CD8-positive, alpha-beta memory T cell (primary cell): ENCODE measurements around the gene DDTL. TPM values are rescaled to one million over a fixed set of nuclear protein-coding genes. Genes with fewer than 3 reads are reported as not detected.
"Not testable (repeated sequence)": the region's sequence is repeated elsewhere in the genome, so short reads cannot be mapped to it uniquely, and the experiment has no call there.

Experiments used
- CTCF ChIA-PET: fragments of 350-600 bp; sonication (Branson Sonifier 250); formaldehyde crosslinking; loops from one replicate; lab custom pipeline; 2021; ENCODE audit warnings: antibody characterized with exemption; lab: Charles Lee
- POLR2A ChIA-PET: fragments of 350-600 bp; sonication (Branson Sonifier 250); formaldehyde crosslinking; loops from one replicate; lab custom pipeline; 2021; ENCODE audit warnings: antibody characterized with exemption; lab: Charles Lee
- DNase-seq, 5 donors: peaks; one replicate each; pipeline versions ENCODE4 v3.0.0 to v3.0.0-alpha.2; 2020 to 2022; ENCODE audit warnings: mixed read lengths in 1 of 5
- H3K27ac ChIP-seq: one replicate; pipeline ENCODE4 v1.7.0; 2013; ENCODE audit warnings: low read depth, mild to moderate bottlenecking, low read length, moderate library complexity
- H3K27me3 ChIP-seq: 2 replicates; pipeline ENCODE4 v1.7.0; 2013; ENCODE audit warnings: low read length, mild to moderate bottlenecking; ENCODE audit not compliant: insufficient read depth, poor library complexity, severe bottlenecking
- H3K36me3 ChIP-seq: 2 replicates; pipeline ENCODE4 v1.7.0; 2013; ENCODE audit warnings: mild to moderate bottlenecking, low read length, moderate library complexity; ENCODE audit not compliant: insufficient read depth
- H3K4me1 ChIP-seq: 2 replicates; pipeline ENCODE4 v1.7.0; 2013; ENCODE audit warnings: mild to moderate bottlenecking, low read length, moderate library complexity; ENCODE audit not compliant: insufficient read depth
- H3K4me3 ChIP-seq: 2 replicates; pipeline ENCODE4 v1.7.0; 2013; ENCODE audit warnings: mild to moderate bottlenecking, low read length
- H3K9me3 ChIP-seq: 2 replicates; pipeline ENCODE4 v1.7.0; 2013; ENCODE audit warnings: mild to moderate bottlenecking, low read length
- H3K27ac Mint-ChIP-seq, 8 donors: one replicate each; pipeline ENCODE4 v1.8.0; 2020 to 2021; ENCODE audit warnings: mixed read lengths in 8 of 8, mild to moderate bottlenecking in 6 of 8, inconsistent platforms in 3 of 8, moderate library complexity in 3 of 8
- H3K27me3 Mint-ChIP-seq, 2 donors: one replicate each; pipeline ENCODE4 v1.8.0; 2020 to 2021; ENCODE audit warnings: mixed read lengths in 2 of 2, mild to moderate bottlenecking in 1 of 2, moderate library complexity in 1 of 2
- H3K36me3 Mint-ChIP-seq, 3 donors: one replicate each; pipeline ENCODE4 v1.8.0; 2020 to 2021; ENCODE audit warnings: mixed read lengths in 3 of 3, inconsistent platforms in 1 of 3, mild to moderate bottlenecking in 1 of 3
- H3K4me1 Mint-ChIP-seq, 3 donors: one replicate each; pipeline ENCODE4 v1.8.0; 2020 to 2021; ENCODE audit warnings: mixed read lengths in 3 of 3, inconsistent platforms in 1 of 3, mild to moderate bottlenecking in 1 of 3
- H3K4me3 Mint-ChIP-seq, 7 donors: one replicate each; pipeline ENCODE4 v1.8.0; 2020 to 2021; ENCODE audit warnings: mixed read lengths in 7 of 7, mild to moderate bottlenecking in 6 of 7, moderate library complexity in 4 of 7, inconsistent platforms in 2 of 7
- H3K9me3 Mint-ChIP-seq, 5 donors: one replicate each; pipeline ENCODE4 v1.8.0; 2020 to 2022; ENCODE audit warnings: mixed read lengths in 5 of 5, mild to moderate bottlenecking in 3 of 5, moderate library complexity in 2 of 5, inconsistent platforms in 1 of 5
- polyA plus RNA-seq: library from polyadenylated mRNA; unstranded; fragments of 300-500 nt; fragmentation: Illumina TruSeq; gene quantifications from one replicate; pipeline ENCODE4 v1.2.3, GENCODE V29; 2021
- total RNA-seq, 2 experiments: library from RNA; stranded (reverse); gene quantifications; one replicate each; pipeline ENCODE4 v1.2.3, GENCODE V29; 2021

DDTL gene
- total and polyA plus RNA-seq, 3 experiments from 2014 or later, result 2.4 TPM; not detected in 2

DNA sequence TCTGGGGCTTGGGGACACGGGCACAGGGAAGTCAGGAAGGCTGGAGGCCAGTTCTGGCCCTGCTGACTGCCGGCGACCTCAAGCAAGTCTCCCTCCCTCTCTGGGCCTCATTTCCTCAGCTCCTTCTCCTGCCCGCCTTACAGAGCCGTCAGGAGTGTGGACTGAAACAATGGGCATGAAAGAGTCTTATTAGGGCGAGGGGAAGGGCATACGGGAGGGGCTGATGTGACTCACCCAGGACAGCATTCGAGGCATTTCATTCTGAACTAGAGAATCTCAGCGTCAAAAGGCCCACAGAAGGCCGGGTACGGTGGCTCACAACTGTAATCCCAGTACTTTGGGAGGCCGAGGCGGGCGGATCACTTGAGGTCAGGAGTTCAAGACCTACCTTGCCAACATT is 26.5 kb upstream of the DDTL start:
- H3K9me3 Mint-ChIP-seq, H3K36me3 Mint-ChIP-seq, H3K27me3 ChIP-seq, POLR2A ChIA-PET, CTCF ChIA-PET, H3K27ac ChIP-seq, H3K4me1 Mint-ChIP-seq, H3K36me3 ChIP-seq, H3K27ac Mint-ChIP-seq, H3K9me3 ChIP-seq, H3K4me3 ChIP-seq, H3K27me3 Mint-ChIP-seq, H3K4me3 Mint-ChIP-seq, DNase-seq, H3K4me1 ChIP-seq: not testable (repeated sequence)

GRCh38 chr22:23947391-23947790 is 19.3 kb upstream of the DDTL start:
- H3K27ac Mint-ChIP-seq, H3K4me3 Mint-ChIP-seq, H3K27ac ChIP-seq, H3K36me3 Mint-ChIP-seq, H3K4me1 ChIP-seq, H3K36me3 ChIP-seq, H3K9me3 ChIP-seq, H3K9me3 Mint-ChIP-seq, H3K27me3 ChIP-seq, H3K4me1 Mint-ChIP-seq, H3K4me3 ChIP-seq, CTCF ChIA-PET, H3K27me3 Mint-ChIP-seq, DNase-seq, POLR2A ChIA-PET: not testable (repeated sequence)

GRCh38 chr22:23949764-23950163 is 16.9 kb upstream of the DDTL start:
- H3K4me3 ChIP-seq, H3K4me3 Mint-ChIP-seq, H3K4me1 Mint-ChIP-seq, H3K36me3 Mint-ChIP-seq, H3K9me3 Mint-ChIP-seq, DNase-seq, H3K9me3 ChIP-seq, H3K27ac Mint-ChIP-seq, CTCF ChIA-PET, H3K36me3 ChIP-seq, POLR2A ChIA-PET, H3K27ac ChIP-seq, H3K27me3 ChIP-seq, H3K27me3 Mint-ChIP-seq, H3K4me1 ChIP-seq: not testable (repeated sequence)

DNA sequence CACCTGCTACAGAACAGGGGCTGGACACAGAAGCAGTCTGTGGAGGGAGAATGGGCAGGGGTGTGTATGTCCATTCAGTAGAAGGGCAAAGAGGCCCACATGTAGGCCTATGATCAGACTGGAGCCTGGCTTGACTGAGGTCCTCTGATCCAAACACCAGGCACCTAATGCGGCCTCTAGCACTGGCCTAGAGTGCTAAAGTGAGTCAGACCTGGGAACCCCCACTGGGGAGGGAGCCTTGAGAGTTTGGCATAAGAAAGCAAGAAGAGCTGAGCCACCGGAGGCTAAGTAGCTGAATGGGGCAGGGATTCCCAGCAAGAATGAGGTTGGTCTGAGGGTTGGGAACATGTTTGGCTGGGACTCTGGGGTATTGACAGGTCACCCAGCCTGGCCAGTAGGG is 15.3 kb upstream of the DDTL start:
- H3K36me3 Mint-ChIP-seq, H3K36me3 ChIP-seq, H3K9me3 ChIP-seq, CTCF ChIA-PET, H3K9me3 Mint-ChIP-seq, H3K4me1 Mint-ChIP-seq, H3K27me3 Mint-ChIP-seq, H3K27ac ChIP-seq, H3K4me3 ChIP-seq, POLR2A ChIA-PET, H3K27me3 ChIP-seq, H3K4me3 Mint-ChIP-seq, H3K4me1 ChIP-seq, DNase-seq: not testable (repeated sequence)
- H3K27ac Mint-ChIP-seq, result peak overlapping the region in 1 of 8 donors; percentile 78

GRCh38 chr22:23952794-23953405 is 13.8 kb upstream of the DDTL start:
- H3K27ac ChIP-seq, H3K27me3 Mint-ChIP-seq, H3K36me3 Mint-ChIP-seq, H3K4me3 ChIP-seq, H3K4me3 Mint-ChIP-seq, DNase-seq, H3K9me3 Mint-ChIP-seq, H3K4me1 Mint-ChIP-seq, H3K9me3 ChIP-seq, POLR2A ChIA-PET, H3K27me3 ChIP-seq, H3K36me3 ChIP-seq, CTCF ChIA-PET, H3K4me1 ChIP-seq: not testable (repeated sequence)
- H3K27ac Mint-ChIP-seq, result peak overlapping the region in 1 of 8 donors; percentile 33

- H3K27me3 Mint-ChIP-seq, H3K4me3 Mint-ChIP-seq, H3K4me3 ChIP-seq, H3K4me1 ChIP-seq, H3K27ac Mint-ChIP-seq, H3K9me3 Mint-ChIP-seq, H3K9me3 ChIP-seq, DNase-seq, H3K27ac ChIP-seq, H3K4me1 Mint-ChIP-seq, H3K36me3 Mint-ChIP-seq, CTCF ChIA-PET, POLR2A ChIA-PET, H3K27me3 ChIP-seq, H3K36me3 ChIP-seq: not testable (repeated sequence)
These were observed 13.2 kb upstream of the DDTL start for GRCh38 chr22:23953485-23953884.

- DNase-seq, H3K4me1 Mint-ChIP-seq, H3K9me3 ChIP-seq, H3K27me3 ChIP-seq, H3K4me3 ChIP-seq, H3K4me1 ChIP-seq, H3K27me3 Mint-ChIP-seq, H3K36me3 ChIP-seq, H3K9me3 Mint-ChIP-seq, H3K36me3 Mint-ChIP-seq, H3K4me3 Mint-ChIP-seq, H3K27ac ChIP-seq, POLR2A ChIA-PET, CTCF ChIA-PET: not testable (repeated sequence)
- H3K27ac Mint-ChIP-seq, result peak overlapping the region in 1 of 8 donors; percentile 1
These were observed 12.3 kb upstream of the DDTL start for GRCh38 chr22:23954193-23954990.

- H3K27ac Mint-ChIP-seq, result not testable (repeated sequence)
These were observed 11.7 kb upstream of the DDTL start for GRCh38 chr22:23954991-23955305.

More at GRCh38 chr22:23954991-23955305, 11.7 kb upstream of the DDTL start:
- H3K9me3 ChIP-seq, H3K27ac ChIP-seq, H3K27me3 Mint-ChIP-seq, H3K4me3 ChIP-seq, H3K9me3 Mint-ChIP-seq, H3K4me3 Mint-ChIP-seq, H3K4me1 ChIP-seq, H3K4me1 Mint-ChIP-seq, DNase-seq, POLR2A ChIA-PET, H3K36me3 Mint-ChIP-seq, CTCF ChIA-PET, H3K27me3 ChIP-seq, H3K36me3 ChIP-seq: not testable (repeated sequence)
